CD4-positive, alpha-beta T cell (primary cell): ENCODE data around the gene MYO19. TPM values are rescaled to one million over a fixed set of nuclear protein-coding genes. Genes with fewer than 3 reads are reported as not detected.

Experiments used
- ATAC-seq: fragments of 200-7000 bp; cut with Tn5 transposase; one replicate; pipeline ENCODE4 v1.10.0; 2022; ENCODE audit warnings: mild to moderate bottlenecking; ENCODE audit not compliant: poor library complexity
- CTCF ChIA-PET: fragments of 350-600 bp; sonication (Branson Sonifier 250); formaldehyde crosslinking; loops from one replicate; lab custom pipeline; 2021; ENCODE audit warnings: antibody characterized with exemption, inconsistent platforms; lab: Charles Lee
- POLR2A ChIA-PET: fragments of 350-600 bp; sonication (Branson Sonifier 250); formaldehyde crosslinking; loops from one replicate; lab custom pipeline; 2021; ENCODE audit warnings: antibody characterized with exemption, inconsistent platforms; lab: Charles Lee
- DNase-seq, 14 experiments: peaks; one replicate each; pipeline ENCODE4 v3.0.0-alpha.2; 2013 to 2020; ENCODE audit warnings: mixed read lengths in 2 of 14
- H3K27ac ChIP-seq, 2 donors: one replicate each; pipeline versions ENCODE4 v1.5.1 to v1.7.0; 2013; ENCODE audit warnings: low read length in 2 of 2, low read depth in 1 of 2, mild to moderate bottlenecking in 1 of 2
- H3K27me3 ChIP-seq, 2 experiments: 1 replicate in 1 of 2; 2 replicates in 1 of 2; pipeline versions ENCODE4 v1.6.1 to v1.7.0; 2013; ENCODE audit warnings: low read length in 2 of 2, control low read depth in 1 of 2, mild to moderate bottlenecking in 1 of 2, moderate library complexity in 1 of 2; ENCODE audit not compliant: insufficient read depth in 2 of 2, control insufficient read depth in 1 of 2
- H3K36me3 ChIP-seq: one replicate; pipeline ENCODE4 v1.6.1; 2013; ENCODE audit warnings: low read length, control low read depth; ENCODE audit not compliant: insufficient read depth
- H3K4me1 ChIP-seq: one replicate; pipeline ENCODE4 v1.6.1; 2013; ENCODE audit warnings: low read length, control low read depth; ENCODE audit not compliant: insufficient read depth
- H3K4me3 ChIP-seq: one replicate; pipeline ENCODE4 v1.5.1; 2013; ENCODE audit warnings: mild to moderate bottlenecking, low read length, moderate library complexity
- H3K9me3 ChIP-seq, 2 experiments: 1 replicate in 1 of 2; 2 replicates in 1 of 2; pipeline versions ENCODE4 v1.6.1 to v1.7.0; 2013; ENCODE audit warnings: low read length in 2 of 2, mild to moderate bottlenecking in 2 of 2, control low read depth in 1 of 2, moderate library complexity in 1 of 2; ENCODE audit not compliant: control insufficient read depth in 1 of 2, insufficient read depth in 1 of 2
- H3K27ac Mint-ChIP-seq: one replicate; pipeline ENCODE4 v1.8.0; 2020; ENCODE audit warnings: mixed read lengths
- H3K27me3 Mint-ChIP-seq: one replicate; pipeline ENCODE4 v1.8.0; 2021; ENCODE audit warnings: mixed read lengths
- H3K36me3 Mint-ChIP-seq: one replicate; pipeline ENCODE4 v1.8.0; 2021; ENCODE audit warnings: low read depth, mixed read lengths
- H3K4me1 Mint-ChIP-seq: one replicate; pipeline ENCODE4 v1.8.0; 2021; ENCODE audit warnings: low read depth, mixed read lengths
- H3K4me3 Mint-ChIP-seq: one replicate; pipeline ENCODE4 v1.8.0; 2020; ENCODE audit warnings: mild to moderate bottlenecking, mixed read lengths
- H3K9me3 Mint-ChIP-seq: one replicate; pipeline ENCODE4 v1.8.0; 2020; ENCODE audit warnings: mixed read lengths
- CTCF ChIP-seq: fragments of 200-600 bp; IDR thresholded peaks from one replicate; pipeline ENCODE4 v1.8.0; 2022; ENCODE audit warnings: antibody characterized with exemption, mild to moderate bottlenecking
- intact Hi-C, 2 experiments: fragments of 100-400 bp; cut with DNase I in 1 of 2; cut with micrococcal nuclease in 1 of 2; formaldehyde crosslinking; loops; one replicate each; pipeline versions ENCODE4 v1.15.1 to v1.9.0; 2023 to 2025; cut with DNase I, micrococcal nuclease
- total RNA-seq, 174 experiments: library from RNA in 2 of 174; stranded (reverse) in 2 of 174; gene quantifications; one replicate each; pipeline ENCODE4 v1.2.3 and lab custom pipeline; 2021 to 2026

MYO19 gene
- total RNA-seq, 2 experiments from 2014 or later: 64.4 to 70.5 TPM

GRCh38 chr17:36501351-36501750, 33.3 kb downstream of the MYO19 start:
- ATAC-seq (no peak), DNase-seq (no peak)
- POLR2A ChIA-PET: interaction anchor here (0.8 kb wide), 1 partner anchor 8 kb away, joined by 3 read pairs; no protein-coding TSS in a partner anchor
- Histone ChIP-seq H3K27ac (no peak overlapping the region), H3K4me3 (no peak overlapping the region), H3K9me3 (no peaks in the 10 kb centered on the region), H3K4me1 (no peaks in the 10 kb centered on the region), H3K36me3 (peaks cover 51% of the 10 kb centered on the region), H3K27me3 (no peaks in the 10 kb centered on the region)
- Mint-ChIP-seq H3K27ac (no peak overlapping the region), H3K4me1 (no peaks in the 10 kb centered on the region), H3K27me3 (no peaks in the 10 kb centered on the region), H3K4me3 (no peak overlapping the region), H3K36me3 (peaks cover 44% of the 10 kb centered on the region), H3K9me3 (no peaks in the 10 kb centered on the region)
- intact Hi-C loops: no loop called here
- TF ChIP-seq CTCF: no peak
- CTCF ChIA-PET: no interaction called here

- ChIA-PET POLR2A (interaction anchor here (1.0 kb wide), 1 partner anchor 10 kb away, joined by 3 read pairs; no protein-coding TSS in a partner anchor), CTCF (interaction anchor here (0.9 kb wide), 1 partner anchor 35 kb away, joined by 3 read pairs; no protein-coding TSS in a partner anchor)
Measured at GRCh38 chr17:36500745-36501225, 33.9 kb downstream of the MYO19 start.

GRCh38 chr17:36498560-36499300, 35.9 kb downstream of the MYO19 start:
- Mint-ChIP-seq H3K4me1 (no peaks in the 10 kb centered on the region), H3K36me3 (peaks cover 61% of the 10 kb centered on the region), H3K27me3 (no peaks in the 10 kb centered on the region), H3K4me3 (no peak overlapping the region), H3K9me3 (no peaks in the 10 kb centered on the region), H3K27ac (no peak overlapping the region)
- DNase-seq (no peak), ATAC-seq (no peak)
- Histone ChIP-seq H3K27me3 (no peaks in the 10 kb centered on the region), H3K27ac (no peak overlapping the region), H3K36me3 (peaks cover 61% of the 10 kb centered on the region), H3K4me1 (no peaks in the 10 kb centered on the region), H3K9me3 (no peaks in the 10 kb centered on the region), H3K4me3 (no peak overlapping the region)
- CTCF ChIA-PET: interaction anchor here (2.0 kb wide), 1 partner anchor 16 kb away, joined by 11 read pairs; no protein-coding TSS in a partner anchor
- intact Hi-C loops: loop anchor here in 1 of 2 experiments (10.0 kb wide), 1 partner anchor 654 kb away; no protein-coding TSS in a partner anchor
- TF ChIP-seq CTCF: no peak
- POLR2A ChIA-PET: interaction anchor here (0.9 to 1.6 kb wide), 2 partner anchors 13 to 36 kb away, joined by 3 to 9 read pairs; partner anchors contain the start of genes MYO19, PIGW and ZNHIT3

More at GRCh38 chr17:36500745-36501225, 33.9 kb downstream of the MYO19 start:
- Histone ChIP-seq H3K4me1 (no peaks in the 10 kb centered on the region), H3K27ac (no peak overlapping the region), H3K36me3 (peaks cover 53% of the 10 kb centered on the region), H3K9me3 (no peaks in the 10 kb centered on the region), H3K4me3 (no peak overlapping the region), H3K27me3 (no peaks in the 10 kb centered on the region)
- H3K4me3 Mint-ChIP-seq: no peak overlapping the region
- intact Hi-C loops: no loop called here
- DNase-seq: no peak
- H3K4me1 Mint-ChIP-seq: no peaks in the 10 kb centered on the region
- H3K9me3 Mint-ChIP-seq: no peaks in the 10 kb centered on the region
- peaks cover 47% of the 10 kb centered on the region for H3K36me3 Mint-ChIP-seq
- no peaks in the 10 kb centered on the region for H3K27me3 Mint-ChIP-seq
- ATAC-seq: no peak
- no peak for TF ChIP-seq CTCF
- H3K27ac Mint-ChIP-seq: no peak overlapping the region
